ENCODE results near the gene TRAF4. TPM values are rescaled to one million over a fixed set of nuclear protein-coding genes. Genes with fewer than 3 reads are reported as not detected.

TRAF4 gene
- total RNA-seq, 1 experiment from 2014 or later = 268 TPM

DNA sequence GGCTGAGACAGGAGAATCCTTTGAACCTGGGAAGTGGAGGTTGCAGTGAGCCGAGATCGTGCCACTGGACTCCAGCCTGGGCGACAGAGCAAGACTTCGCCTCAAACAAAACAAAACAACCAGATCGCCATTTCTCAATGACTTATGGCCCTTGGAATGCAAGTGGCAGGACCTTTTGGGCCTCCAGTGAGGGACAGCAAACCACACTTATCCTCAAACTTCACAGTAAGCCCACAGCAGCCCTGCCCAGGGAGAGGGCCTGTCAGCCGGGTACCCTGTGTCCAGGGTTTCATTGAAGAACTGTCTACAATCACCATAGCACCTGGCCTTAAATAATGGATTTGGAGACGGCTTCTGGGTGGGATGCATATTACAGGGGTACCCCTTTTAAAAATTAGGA, 11.7 kb downstream of the TRAF4 start (continued):
- TF ChIP-seq, protein P1, sequence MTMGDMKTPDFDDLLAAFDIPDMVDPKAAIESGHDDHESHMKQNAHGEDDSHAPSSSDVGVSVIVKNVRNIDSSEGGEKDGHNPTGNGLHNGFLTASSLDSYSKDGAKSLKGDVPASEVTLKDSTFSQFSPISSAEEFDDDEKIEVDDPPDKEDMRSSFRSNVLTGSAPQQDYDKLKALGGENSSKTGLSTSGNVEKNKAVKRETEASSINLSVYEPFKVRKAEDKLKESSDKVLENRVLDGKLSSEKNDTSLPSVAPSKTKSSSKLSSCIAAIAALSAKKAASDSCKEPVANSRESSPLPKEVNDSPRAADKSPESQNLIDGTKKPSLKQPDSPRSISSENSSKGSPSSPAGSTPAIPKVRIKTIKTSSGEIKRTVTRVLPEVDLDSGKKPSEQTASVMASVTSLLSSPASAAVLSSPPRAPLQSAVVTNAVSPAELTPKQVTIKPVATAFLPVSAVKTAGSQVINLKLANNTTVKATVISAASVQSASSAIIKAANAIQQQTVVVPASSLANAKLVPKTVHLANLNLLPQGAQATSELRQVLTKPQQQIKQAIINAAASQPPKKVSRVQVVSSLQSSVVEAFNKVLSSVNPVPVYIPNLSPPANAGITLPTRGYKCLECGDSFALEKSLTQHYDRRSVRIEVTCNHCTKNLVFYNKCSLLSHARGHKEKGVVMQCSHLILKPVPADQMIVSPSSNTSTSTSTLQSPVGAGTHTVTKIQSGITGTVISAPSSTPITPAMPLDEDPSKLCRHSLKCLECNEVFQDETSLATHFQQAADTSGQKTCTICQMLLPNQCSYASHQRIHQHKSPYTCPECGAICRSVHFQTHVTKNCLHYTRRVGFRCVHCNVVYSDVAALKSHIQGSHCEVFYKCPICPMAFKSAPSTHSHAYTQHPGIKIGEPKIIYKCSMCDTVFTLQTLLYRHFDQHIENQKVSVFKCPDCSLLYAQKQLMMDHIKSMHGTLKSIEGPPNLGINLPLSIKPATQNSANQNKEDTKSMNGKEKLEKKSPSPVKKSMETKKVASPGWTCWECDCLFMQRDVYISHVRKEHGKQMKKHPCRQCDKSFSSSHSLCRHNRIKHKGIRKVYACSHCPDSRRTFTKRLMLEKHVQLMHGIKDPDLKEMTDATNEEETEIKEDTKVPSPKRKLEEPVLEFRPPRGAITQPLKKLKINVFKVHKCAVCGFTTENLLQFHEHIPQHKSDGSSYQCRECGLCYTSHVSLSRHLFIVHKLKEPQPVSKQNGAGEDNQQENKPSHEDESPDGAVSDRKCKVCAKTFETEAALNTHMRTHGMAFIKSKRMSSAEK (CRISPR knock-in tag; IDR thresholded peaks at IDR 0.05; ENCODE audit: borderline replicate concordance) = no peak
- TF ChIP-seq, protein P2, sequence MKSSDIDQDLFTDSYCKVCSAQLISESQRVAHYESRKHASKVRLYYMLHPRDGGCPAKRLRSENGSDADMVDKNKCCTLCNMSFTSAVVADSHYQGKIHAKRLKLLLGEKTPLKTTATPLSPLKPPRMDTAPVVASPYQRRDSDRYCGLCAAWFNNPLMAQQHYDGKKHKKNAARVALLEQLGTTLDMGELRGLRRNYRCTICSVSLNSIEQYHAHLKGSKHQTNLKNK (CRISPR knock-in tag; IDR thresholded peaks at IDR 0.05) = no peak
- no peak for TF ChIP-seq ELF4 (CRISPR knock-in tag; IDR thresholded peaks at IDR 0.05; ENCODE audit: low read depth)
- TF ChIP-seq, protein P3, sequence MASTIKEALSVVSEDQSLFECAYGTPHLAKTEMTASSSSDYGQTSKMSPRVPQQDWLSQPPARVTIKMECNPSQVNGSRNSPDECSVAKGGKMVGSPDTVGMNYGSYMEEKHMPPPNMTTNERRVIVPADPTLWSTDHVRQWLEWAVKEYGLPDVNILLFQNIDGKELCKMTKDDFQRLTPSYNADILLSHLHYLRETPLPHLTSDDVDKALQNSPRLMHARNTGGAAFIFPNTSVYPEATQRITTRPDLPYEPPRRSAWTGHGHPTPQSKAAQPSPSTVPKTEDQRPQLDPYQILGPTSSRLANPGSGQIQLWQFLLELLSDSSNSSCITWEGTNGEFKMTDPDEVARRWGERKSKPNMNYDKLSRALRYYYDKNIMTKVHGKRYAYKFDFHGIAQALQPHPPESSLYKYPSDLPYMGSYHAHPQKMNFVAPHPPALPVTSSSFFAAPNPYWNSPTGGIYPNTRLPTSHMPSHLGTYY (CRISPR knock-in tag; IDR thresholded peaks at IDR 0.05) = no peak
- no peak for TF ChIP-seq KAT7 (CRISPR knock-in tag; IDR thresholded peaks at IDR 0.05; ENCODE audit: borderline replicate concordance)
- TF ChIP-seq ZNF671 (CRISPR knock-in tag; IDR thresholded peaks at IDR 0.05) = no peak
- TF ChIP-seq, protein P4, sequence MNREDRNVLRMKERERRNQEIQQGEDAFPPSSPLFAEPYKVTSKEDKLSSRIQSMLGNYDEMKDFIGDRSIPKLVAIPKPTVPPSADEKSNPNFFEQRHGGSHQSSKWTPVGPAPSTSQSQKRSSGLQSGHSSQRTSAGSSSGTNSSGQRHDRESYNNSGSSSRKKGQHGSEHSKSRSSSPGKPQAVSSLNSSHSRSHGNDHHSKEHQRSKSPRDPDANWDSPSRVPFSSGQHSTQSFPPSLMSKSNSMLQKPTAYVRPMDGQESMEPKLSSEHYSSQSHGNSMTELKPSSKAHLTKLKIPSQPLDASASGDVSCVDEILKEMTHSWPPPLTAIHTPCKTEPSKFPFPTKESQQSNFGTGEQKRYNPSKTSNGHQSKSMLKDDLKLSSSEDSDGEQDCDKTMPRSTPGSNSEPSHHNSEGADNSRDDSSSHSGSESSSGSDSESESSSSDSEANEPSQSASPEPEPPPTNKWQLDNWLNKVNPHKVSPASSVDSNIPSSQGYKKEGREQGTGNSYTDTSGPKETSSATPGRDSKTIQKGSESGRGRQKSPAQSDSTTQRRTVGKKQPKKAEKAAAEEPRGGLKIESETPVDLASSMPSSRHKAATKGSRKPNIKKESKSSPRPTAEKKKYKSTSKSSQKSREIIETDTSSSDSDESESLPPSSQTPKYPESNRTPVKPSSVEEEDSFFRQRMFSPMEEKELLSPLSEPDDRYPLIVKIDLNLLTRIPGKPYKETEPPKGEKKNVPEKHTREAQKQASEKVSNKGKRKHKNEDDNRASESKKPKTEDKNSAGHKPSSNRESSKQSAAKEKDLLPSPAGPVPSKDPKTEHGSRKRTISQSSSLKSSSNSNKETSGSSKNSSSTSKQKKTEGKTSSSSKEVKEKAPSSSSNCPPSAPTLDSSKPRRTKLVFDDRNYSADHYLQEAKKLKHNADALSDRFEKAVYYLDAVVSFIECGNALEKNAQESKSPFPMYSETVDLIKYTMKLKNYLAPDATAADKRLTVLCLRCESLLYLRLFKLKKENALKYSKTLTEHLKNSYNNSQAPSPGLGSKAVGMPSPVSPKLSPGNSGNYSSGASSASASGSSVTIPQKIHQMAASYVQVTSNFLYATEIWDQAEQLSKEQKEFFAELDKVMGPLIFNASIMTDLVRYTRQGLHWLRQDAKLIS (CRISPR knock-in tag; IDR thresholded peaks at IDR 0.05; ENCODE audit: borderline replicate concordance) = no peak
- no peak for TF ChIP-seq NFATC4 (CRISPR knock-in tag; IDR thresholded peaks at IDR 0.05)

DNA sequence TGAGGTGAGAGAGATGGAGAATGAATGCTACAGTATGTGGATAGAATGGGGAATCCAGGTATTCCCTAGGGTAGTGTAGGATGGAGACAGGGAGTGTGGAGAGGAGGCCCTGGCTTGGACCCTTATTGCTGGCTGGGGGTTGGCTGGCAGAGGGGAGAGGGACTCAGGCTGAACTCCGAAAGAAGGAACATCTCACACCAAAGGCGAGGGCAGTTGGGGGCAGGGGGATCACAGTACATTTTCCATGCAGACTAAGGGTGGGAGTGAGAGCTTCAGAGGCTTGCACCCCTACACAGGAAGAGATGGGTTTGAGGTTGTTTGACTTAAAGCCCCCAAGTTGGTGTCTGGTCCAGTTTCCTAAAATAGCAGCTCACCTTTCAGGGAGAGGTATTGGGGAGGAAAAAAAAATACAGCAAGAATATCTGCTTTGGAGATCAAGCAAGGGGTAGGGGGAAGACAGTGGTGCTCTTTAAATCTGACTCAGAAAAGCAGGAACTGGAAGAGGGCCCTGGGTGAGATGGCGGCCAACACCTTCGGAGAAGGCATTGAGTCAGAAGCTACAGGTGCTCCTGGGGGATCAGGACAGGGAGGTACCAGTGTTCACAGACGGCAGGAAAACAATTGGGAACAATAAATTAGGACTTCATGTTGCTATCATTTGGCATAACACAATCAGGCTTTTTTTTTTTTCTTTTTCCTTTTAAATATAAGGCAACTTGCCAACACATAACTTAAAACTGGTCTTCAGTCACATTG, 12.4 kb downstream of the TRAF4 start:
- DNase-seq (ENCODE audit: low spot score) (no peak), ATAC-seq (no peak)
- no peak overlapping the region for H3K4me3 Mint-ChIP-seq
- CTCF ChIA-PET = interaction anchor here (1.1 to 2.5 kb wide), 3 partner anchors 13 to 123 kb away, joined by 4 to 8 read pairs (median 7); partner anchors contain the start of gene TLCD1
- no peaks in the 10 kb centered on the region for H3K9me3 Mint-ChIP-seq
- peak overlapping the region; percentile 51 for H3K27ac Mint-ChIP-seq
- H3K36me3 Mint-ChIP-seq = peaks cover 42% of the 10 kb centered on the region
- POLR2A ChIA-PET = interaction anchor here (0.7 to 1.2 kb wide), 3 partner anchors 14 to 92 kb away, joined by 3 to 4 read pairs (median 3); no protein-coding TSS in a partner anchor
- H3K27me3 Mint-ChIP-seq (ENCODE audit: low read depth) = no peaks in the 10 kb centered on the region
- H3K4me1 Mint-ChIP-seq = peaks cover 55% of the 10 kb centered on the region
- no peak for TF ChIP-seq ZNF317 (CRISPR knock-in tag; IDR thresholded peaks at IDR 0.05; ENCODE audit: borderline replicate concordance, low read depth)
- TF ChIP-seq, protein P5, sequence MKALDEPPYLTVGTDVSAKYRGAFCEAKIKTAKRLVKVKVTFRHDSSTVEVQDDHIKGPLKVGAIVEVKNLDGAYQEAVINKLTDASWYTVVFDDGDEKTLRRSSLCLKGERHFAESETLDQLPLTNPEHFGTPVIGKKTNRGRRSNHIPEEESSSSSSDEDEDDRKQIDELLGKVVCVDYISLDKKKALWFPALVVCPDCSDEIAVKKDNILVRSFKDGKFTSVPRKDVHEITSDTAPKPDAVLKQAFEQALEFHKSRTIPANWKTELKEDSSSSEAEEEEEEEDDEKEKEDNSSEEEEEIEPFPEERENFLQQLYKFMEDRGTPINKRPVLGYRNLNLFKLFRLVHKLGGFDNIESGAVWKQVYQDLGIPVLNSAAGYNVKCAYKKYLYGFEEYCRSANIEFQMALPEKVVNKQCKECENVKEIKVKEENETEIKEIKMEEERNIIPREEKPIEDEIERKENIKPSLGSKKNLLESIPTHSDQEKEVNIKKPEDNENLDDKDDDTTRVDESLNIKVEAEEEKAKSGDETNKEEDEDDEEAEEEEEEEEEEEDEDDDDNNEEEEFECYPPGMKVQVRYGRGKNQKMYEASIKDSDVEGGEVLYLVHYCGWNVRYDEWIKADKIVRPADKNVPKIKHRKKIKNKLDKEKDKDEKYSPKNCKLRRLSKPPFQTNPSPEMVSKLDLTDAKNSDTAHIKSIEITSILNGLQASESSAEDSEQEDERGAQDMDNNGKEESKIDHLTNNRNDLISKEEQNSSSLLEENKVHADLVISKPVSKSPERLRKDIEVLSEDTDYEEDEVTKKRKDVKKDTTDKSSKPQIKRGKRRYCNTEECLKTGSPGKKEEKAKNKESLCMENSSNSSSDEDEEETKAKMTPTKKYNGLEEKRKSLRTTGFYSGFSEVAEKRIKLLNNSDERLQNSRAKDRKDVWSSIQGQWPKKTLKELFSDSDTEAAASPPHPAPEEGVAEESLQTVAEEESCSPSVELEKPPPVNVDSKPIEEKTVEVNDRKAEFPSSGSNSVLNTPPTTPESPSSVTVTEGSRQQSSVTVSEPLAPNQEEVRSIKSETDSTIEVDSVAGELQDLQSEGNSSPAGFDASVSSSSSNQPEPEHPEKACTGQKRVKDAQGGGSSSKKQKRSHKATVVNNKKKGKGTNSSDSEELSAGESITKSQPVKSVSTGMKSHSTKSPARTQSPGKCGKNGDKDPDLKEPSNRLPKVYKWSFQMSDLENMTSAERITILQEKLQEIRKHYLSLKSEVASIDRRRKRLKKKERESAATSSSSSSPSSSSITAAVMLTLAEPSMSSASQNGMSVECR (CRISPR knock-in tag; IDR thresholded peaks at IDR 0.05; ENCODE audit: borderline replicate concordance) = no peak
- TF ChIP-seq, protein P6, sequence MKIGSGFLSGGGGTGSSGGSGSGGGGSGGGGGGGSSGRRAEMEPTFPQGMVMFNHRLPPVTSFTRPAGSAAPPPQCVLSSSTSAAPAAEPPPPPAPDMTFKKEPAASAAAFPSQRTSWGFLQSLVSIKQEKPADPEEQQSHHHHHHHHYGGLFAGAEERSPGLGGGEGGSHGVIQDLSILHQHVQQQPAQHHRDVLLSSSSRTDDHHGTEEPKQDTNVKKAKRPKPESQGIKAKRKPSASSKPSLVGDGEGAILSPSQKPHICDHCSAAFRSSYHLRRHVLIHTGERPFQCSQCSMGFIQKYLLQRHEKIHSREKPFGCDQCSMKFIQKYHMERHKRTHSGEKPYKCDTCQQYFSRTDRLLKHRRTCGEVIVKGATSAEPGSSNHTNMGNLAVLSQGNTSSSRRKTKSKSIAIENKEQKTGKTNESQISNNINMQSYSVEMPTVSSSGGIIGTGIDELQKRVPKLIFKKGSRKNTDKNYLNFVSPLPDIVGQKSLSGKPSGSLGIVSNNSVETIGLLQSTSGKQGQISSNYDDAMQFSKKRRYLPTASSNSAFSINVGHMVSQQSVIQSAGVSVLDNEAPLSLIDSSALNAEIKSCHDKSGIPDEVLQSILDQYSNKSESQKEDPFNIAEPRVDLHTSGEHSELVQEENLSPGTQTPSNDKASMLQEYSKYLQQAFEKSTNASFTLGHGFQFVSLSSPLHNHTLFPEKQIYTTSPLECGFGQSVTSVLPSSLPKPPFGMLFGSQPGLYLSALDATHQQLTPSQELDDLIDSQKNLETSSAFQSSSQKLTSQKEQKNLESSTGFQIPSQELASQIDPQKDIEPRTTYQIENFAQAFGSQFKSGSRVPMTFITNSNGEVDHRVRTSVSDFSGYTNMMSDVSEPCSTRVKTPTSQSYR (CRISPR knock-in tag; IDR thresholded peaks at IDR 0.05) = no peak
- TF ChIP-seq, protein P7, sequence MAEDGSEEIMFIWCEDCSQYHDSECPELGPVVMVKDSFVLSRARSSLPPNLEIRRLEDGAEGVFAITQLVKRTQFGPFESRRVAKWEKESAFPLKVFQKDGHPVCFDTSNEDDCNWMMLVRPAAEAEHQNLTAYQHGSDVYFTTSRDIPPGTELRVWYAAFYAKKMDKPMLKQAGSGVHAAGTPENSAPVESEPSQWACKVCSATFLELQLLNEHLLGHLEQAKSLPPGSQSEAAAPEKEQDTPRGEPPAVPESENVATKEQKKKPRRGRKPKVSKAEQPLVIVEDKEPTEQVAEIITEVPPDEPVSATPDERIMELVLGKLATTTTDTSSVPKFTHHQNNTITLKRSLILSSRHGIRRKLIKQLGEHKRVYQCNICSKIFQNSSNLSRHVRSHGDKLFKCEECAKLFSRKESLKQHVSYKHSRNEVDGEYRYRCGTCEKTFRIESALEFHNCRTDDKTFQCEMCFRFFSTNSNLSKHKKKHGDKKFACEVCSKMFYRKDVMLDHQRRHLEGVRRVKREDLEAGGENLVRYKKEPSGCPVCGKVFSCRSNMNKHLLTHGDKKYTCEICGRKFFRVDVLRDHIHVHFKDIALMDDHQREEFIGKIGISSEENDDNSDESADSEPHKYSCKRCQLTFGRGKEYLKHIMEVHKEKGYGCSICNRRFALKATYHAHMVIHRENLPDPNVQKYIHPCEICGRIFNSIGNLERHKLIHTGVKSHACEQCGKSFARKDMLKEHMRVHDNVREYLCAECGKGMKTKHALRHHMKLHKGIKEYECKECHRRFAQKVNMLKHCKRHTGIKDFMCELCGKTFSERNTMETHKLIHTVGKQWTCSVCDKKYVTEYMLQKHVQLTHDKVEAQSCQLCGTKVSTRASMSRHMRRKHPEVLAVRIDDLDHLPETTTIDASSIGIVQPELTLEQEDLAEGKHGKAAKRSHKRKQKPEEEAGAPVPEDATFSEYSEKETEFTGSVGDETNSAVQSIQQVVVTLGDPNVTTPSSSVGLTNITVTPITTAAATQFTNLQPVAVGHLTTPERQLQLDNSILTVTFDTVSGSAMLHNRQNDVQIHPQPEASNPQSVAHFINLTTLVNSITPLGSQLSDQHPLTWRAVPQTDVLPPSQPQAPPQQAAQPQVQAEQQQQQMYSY (CRISPR knock-in tag; IDR thresholded peaks at IDR 0.05) = no peak

Data from WTC11 (cell line).